KMS-11 (cell line): ENCODE results near the gene RELL1.

Experiments used
- H2AFZ ChIP-seq: fragments of 200-600 bp; sonication (generic); 2 replicates; pipeline ENCODE4 v1.6.1; 2016; ENCODE audit warnings: antibody characterized with exemption, mixed run types, low read depth
- H3K27ac ChIP-seq: fragments of 200-600 bp; sonication (generic); 2 replicates; pipeline ENCODE4 v1.6.1; 2016; ENCODE audit warnings: mild to moderate bottlenecking, mixed run types
- H3K27me3 ChIP-seq: fragments of 200-600 bp; sonication (generic); 2 replicates; pipeline ENCODE4 v1.6.1; 2017; ENCODE audit warnings: mild to moderate bottlenecking, low read depth, mixed run types, moderate library complexity; ENCODE audit not compliant: insufficient read depth
- H3K36me3 ChIP-seq: fragments of 200-600 bp; sonication (generic); 2 replicates; pipeline ENCODE4 v1.6.1; 2017; ENCODE audit warnings: mild to moderate bottlenecking, mixed run types; ENCODE audit not compliant: insufficient read depth
- H3K4me1 ChIP-seq: fragments of 200-600 bp; sonication (generic); 2 replicates; pipeline ENCODE4 v1.6.1; 2016; ENCODE audit warnings: mild to moderate bottlenecking, low read depth, mixed run types; ENCODE audit not compliant: poor library complexity, severe bottlenecking
- H3K4me2 ChIP-seq: fragments of 200-600 bp; sonication (generic); 2 replicates; pipeline ENCODE4 v1.7.0; 2016; ENCODE audit warnings: mild to moderate bottlenecking, mixed run types
- H3K4me3 ChIP-seq: fragments of 200-600 bp; sonication (generic); IDR thresholded peaks from 2 replicates; pipeline ENCODE4 v1.6.1; 2017; ENCODE audit warnings: low read depth, low read length, mixed read lengths; ENCODE audit not compliant: insufficient read depth
- H3K79me2 ChIP-seq: fragments of 200-600 bp; sonication (generic); 2 replicates; pipeline ENCODE4 v1.6.1; 2016; ENCODE audit warnings: low read depth, mixed run types; ENCODE audit not compliant: insufficient read depth
- H3K9ac ChIP-seq: fragments of 200-600 bp; sonication (generic); 2 replicates; pipeline ENCODE4 v1.6.1; 2016; ENCODE audit warnings: mild to moderate bottlenecking, mixed run types
- H4K20me1 ChIP-seq: fragments of 200-600 bp; sonication (generic); 2 replicates; pipeline ENCODE4 v1.6.1; 2016; ENCODE audit warnings: mild to moderate bottlenecking, mixed run types; ENCODE audit not compliant: insufficient read depth
- TF ChIP-seq, protein P1 (sequence below): fragments of 200-600 bp; sonication (generic); conservative IDR thresholded peaks from 2 replicates; pipeline ENCODE4 v1.6.1; 2017; ENCODE audit warnings: low read depth, mild to moderate bottlenecking, antibody characterized with exemption, low read length, moderate library complexity, mixed read lengths

The RELL1 gene

GRCh38 chr4:37719021-37719420 lies 32.8 kb upstream of the RELL1 start:
- H3K27me3 ChIP-seq: no peaks in the 10 kb centered on the region
- H3K79me2 ChIP-seq: no peaks in the 10 kb centered on the region
- no peak overlapping the region for H3K27ac ChIP-seq
- no peak overlapping the region for H3K4me2 ChIP-seq
- H4K20me1 ChIP-seq: no peaks in the 10 kb centered on the region
- H3K4me1 ChIP-seq: no peaks in the 10 kb centered on the region
- no peak overlapping the region for H3K9ac ChIP-seq
- H2AFZ ChIP-seq: no peak overlapping the region
- TF ChIP-seq, protein P1, sequence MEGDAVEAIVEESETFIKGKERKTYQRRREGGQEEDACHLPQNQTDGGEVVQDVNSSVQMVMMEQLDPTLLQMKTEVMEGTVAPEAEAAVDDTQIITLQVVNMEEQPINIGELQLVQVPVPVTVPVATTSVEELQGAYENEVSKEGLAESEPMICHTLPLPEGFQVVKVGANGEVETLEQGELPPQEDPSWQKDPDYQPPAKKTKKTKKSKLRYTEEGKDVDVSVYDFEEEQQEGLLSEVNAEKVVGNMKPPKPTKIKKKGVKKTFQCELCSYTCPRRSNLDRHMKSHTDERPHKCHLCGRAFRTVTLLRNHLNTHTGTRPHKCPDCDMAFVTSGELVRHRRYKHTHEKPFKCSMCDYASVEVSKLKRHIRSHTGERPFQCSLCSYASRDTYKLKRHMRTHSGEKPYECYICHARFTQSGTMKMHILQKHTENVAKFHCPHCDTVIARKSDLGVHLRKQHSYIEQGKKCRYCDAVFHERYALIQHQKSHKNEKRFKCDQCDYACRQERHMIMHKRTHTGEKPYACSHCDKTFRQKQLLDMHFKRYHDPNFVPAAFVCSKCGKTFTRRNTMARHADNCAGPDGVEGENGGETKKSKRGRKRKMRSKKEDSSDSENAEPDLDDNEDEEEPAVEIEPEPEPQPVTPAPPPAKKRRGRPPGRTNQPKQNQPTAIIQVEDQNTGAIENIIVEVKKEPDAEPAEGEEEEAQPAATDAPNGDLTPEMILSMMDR: no peak
- H3K4me3 ChIP-seq: no peak overlapping the region
- no peaks in the 10 kb centered on the region for H3K36me3 ChIP-seq

DNA sequence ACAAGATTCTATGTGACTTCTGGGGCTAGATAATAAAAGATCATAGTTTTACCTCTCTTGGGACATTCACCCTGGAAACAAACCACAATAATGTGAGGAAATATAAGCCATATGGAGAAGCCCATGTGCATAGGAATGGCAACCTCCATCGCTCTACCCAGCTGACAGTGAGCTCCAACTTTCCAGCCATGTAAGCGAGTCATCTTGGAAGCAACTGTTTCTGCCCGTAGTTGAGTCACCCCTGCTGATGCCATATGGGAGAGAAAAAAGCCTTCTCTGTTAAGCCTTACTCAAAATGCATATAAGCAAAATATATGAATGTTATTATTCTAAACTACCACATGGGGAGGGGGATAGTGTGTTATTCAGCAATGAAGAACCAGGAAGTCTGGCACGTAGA lies 31.4 kb upstream of the RELL1 start:
- Histone ChIP-seq H3K27ac (no peak overlapping the region), H3K4me2 (no peak overlapping the region), H2AFZ (no peak overlapping the region), H3K4me3 (no peak overlapping the region), H3K9ac (no peak overlapping the region), H3K4me1 (no peaks in the 10 kb centered on the region), H3K36me3 (no peaks in the 10 kb centered on the region), H3K27me3 (no peaks in the 10 kb centered on the region), H4K20me1 (no peaks in the 10 kb centered on the region), H3K79me2 (no peaks in the 10 kb centered on the region)
- TF ChIP-seq, protein P1: no peak

- TF ChIP-seq, protein P1: no peak
- no peaks in the 10 kb centered on the region for H4K20me1 ChIP-seq
- no peaks in the 10 kb centered on the region for H3K27me3 ChIP-seq
- H3K4me1 ChIP-seq: no peaks in the 10 kb centered on the region
- no peak overlapping the region for H3K27ac ChIP-seq
- no peaks in the 10 kb centered on the region for H3K36me3 ChIP-seq
- no peaks in the 10 kb centered on the region for H3K79me2 ChIP-seq
- H2AFZ ChIP-seq: no peak overlapping the region
- no peak overlapping the region for H3K9ac ChIP-seq
- no peak overlapping the region for H3K4me2 ChIP-seq
- no peak overlapping the region for H3K4me3 ChIP-seq
Observed at GRCh38 chr4:37715889-37716402, 29.8 kb upstream of the RELL1 start.

- H3K4me3 ChIP-seq: no peak overlapping the region
- H3K27me3 ChIP-seq: no peaks in the 10 kb centered on the region
- no peaks in the 10 kb centered on the region for H3K79me2 ChIP-seq
- H3K36me3 ChIP-seq: no peaks in the 10 kb centered on the region
- H3K27ac ChIP-seq: no peak overlapping the region
- H3K9ac ChIP-seq: no peak overlapping the region
- H3K4me1 ChIP-seq: no peaks in the 10 kb centered on the region
- TF ChIP-seq, protein P1: no peak
- no peak overlapping the region for H3K4me2 ChIP-seq
- no peak overlapping the region for H2AFZ ChIP-seq
- H4K20me1 ChIP-seq: no peaks in the 10 kb centered on the region
Observed at GRCh38 chr4:37710491-37710890, 24.3 kb upstream of the RELL1 start.

DNA sequence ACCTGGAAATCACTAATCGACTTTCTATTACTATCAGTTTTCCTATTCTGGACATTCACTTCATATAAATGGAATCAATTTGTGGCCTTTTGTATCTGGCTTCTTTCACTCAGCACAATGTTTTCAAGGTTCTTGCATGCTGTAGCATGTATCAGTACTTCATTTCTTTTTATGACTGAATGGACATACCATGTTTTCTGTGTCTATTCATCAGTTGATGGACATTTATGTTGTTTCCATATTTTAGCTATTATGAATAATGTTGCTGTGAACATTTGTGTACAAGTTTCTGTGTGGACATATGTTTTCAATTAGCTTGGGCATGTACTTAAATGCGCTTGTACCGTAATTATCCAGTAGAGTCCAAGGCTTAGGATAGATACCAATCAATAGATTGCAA lies 19.9 kb upstream of the RELL1 start:
- no peaks in the 10 kb centered on the region for H3K4me1 ChIP-seq
- H3K4me3 ChIP-seq: no peak overlapping the region
- H3K9ac ChIP-seq: no peak overlapping the region
- H4K20me1 ChIP-seq: no peaks in the 10 kb centered on the region
- no peak overlapping the region for H2AFZ ChIP-seq
- H3K79me2 ChIP-seq: no peaks in the 10 kb centered on the region
- TF ChIP-seq, protein P1: no peak
- no peak overlapping the region for H3K27ac ChIP-seq
- no peaks in the 10 kb centered on the region for H3K27me3 ChIP-seq
- no peak overlapping the region for H3K4me2 ChIP-seq
- H3K36me3 ChIP-seq: no peaks in the 10 kb centered on the region
